ENCODE data around the gene CLDN10. TPM values are rescaled to one million over a fixed set of nuclear protein-coding genes. Genes with fewer than 3 reads are reported as not detected.

Gene CLDN10
- polyA plus RNA-seq, 2 of the 4 experiments (the other 2 are of a cell fraction): 0.18 to 0.96 TPM

DNA sequence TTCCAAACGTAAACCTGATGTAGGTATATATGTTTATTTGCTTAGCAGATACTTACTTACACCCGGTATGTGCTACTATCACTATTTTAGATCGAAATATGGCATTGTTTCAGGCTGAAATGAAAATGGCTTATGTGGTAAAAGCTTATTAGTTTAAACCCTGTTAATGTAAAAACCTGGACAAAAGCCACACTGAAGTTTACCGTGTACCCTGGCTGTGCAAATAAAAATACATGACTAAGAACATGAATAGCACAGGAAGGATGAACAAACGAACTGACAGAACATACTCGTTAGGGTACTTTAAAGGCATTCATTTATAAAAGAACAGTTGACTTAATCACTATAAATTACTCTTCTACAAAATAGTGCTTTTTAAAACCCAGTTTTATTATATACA lies 6.6 kb downstream of the CLDN10 start:
- peak overlapping the region; percentile 35; the same call in 2 of the 3 replicates for H3K4me2 ChIP-seq
- TF ChIP-seq HES2 (IDR thresholded peaks at IDR 0.05) (no peak), FOXS1 (CRISPR knock-in tag; IDR thresholded peaks at IDR 0.05) (no peak), REST (IDR thresholded peaks at IDR 0.05) (no peak), HMGXB4 (CRISPR knock-in tag; IDR thresholded peaks at IDR 0.05; ENCODE audit: borderline replicate concordance) (no peak), EHMT2 (IDR thresholded peaks at IDR 0.05; ENCODE audit: low read depth) (no peak), ZC3H11A (IDR thresholded peaks at IDR 0.05) (no peak), HDAC2 (IDR thresholded peaks at IDR 0.05) (no peak), SMC3 (IDR thresholded peaks at IDR 0.05) (no peak), RNF2 (IDR thresholded peaks at IDR 0.05; ENCODE audit: borderline replicate concordance, low read depth) (no peak), ZNF302 (CRISPR knock-in tag; IDR thresholded peaks at IDR 0.05) (no peak), TFCP2L1 (CRISPR knock-in tag; IDR thresholded peaks at IDR 0.05) (no peak), CHD2 (IDR thresholded peaks at IDR 0.05; ENCODE audit: low read length, partially characterized antibody) (no peak), USF2 (IDR thresholded peaks at IDR 0.05) (no peak), JUNB (IDR thresholded peaks at IDR 0.05) (no peak), ZFP36 (IDR thresholded peaks at IDR 0.05; ENCODE audit: borderline replicate concordance, partially characterized antibody) (no peak), SREBF2 (IDR thresholded peaks at IDR 0.05) (no peak), HOXB5 (CRISPR knock-in tag; IDR thresholded peaks at IDR 0.05) (no peak)
- H3K27ac ChIP-seq: peak overlapping the region in 1 of 2 experiments; percentile 9; a peak in 1 of 6 replicates
- 5% methylated on average over 6 of the region's 6 CpGs for WGBS (ENCODE audit: missing lambda C conversion rate)
- no peaks in the 10 kb centered on the region for H3K9me3 ChIP-seq
- ChIA-PET POLR2A (no interaction called here), CTCF (no interaction called here)
- peaks cover 11% of the 10 kb centered on the region; the same call in 2 of the 3 replicates for H3K4me1 ChIP-seq
- no peak for ATAC-seq
- no peak overlapping the region for H3K4me3 ChIP-seq
- DNase-seq (ENCODE audit: low read depth in 1 of 2, low spot score in 1 of 2): no peak
- FAIRE-seq: no peak

- FAIRE-seq: no peak
- no peak for ATAC-seq
- Histone ChIP-seq H3K27ac (no peak overlapping the region), H3K4me2 (no peak overlapping the region), H3K4me1 (peaks cover 16% of the 10 kb centered on the region; the same call in 2 of the 3 replicates), H3K4me3 (no peak overlapping the region), H3K9me3 (no peaks in the 10 kb centered on the region)
- no peak for TF ChIP-seq HEYL (CRISPR knock-in tag; IDR thresholded peaks at IDR 0.05)
- no peak for TF ChIP-seq NFE2L2 (conservative IDR thresholded peaks at IDR 0.05; ENCODE audit: low read length)
- no peak for TF ChIP-seq MYC (IDR thresholded peaks at IDR 0.05; ENCODE audit: borderline replicate concordance, low read length)
- no peak for TF ChIP-seq ZFP36 (IDR thresholded peaks at IDR 0.05; ENCODE audit: borderline replicate concordance, partially characterized antibody)
- TF ChIP-seq CBX2 (IDR thresholded peaks at IDR 0.05; ENCODE audit: borderline replicate concordance, low read depth): no peak
- no peak for TF ChIP-seq REST (IDR thresholded peaks at IDR 0.05)
- no peak for TF ChIP-seq NR3C1 (IDR thresholded peaks at IDR 0.05)
- no peak for TF ChIP-seq FOSL2 (IDR thresholded peaks at IDR 0.05)
- no peak for TF ChIP-seq FOSL2 (CRISPR knock-in tag; IDR thresholded peaks at IDR 0.05)
- TF ChIP-seq TP53 (CRISPR knock-in tag; IDR thresholded peaks at IDR 0.05): no peak
- TF ChIP-seq ZC3H11A (IDR thresholded peaks at IDR 0.05): no peak
- no peak for TF ChIP-seq HES2 (IDR thresholded peaks at IDR 0.05)
- no peak for TF ChIP-seq RNF2 (IDR thresholded peaks at IDR 0.05; ENCODE audit: borderline replicate concordance, low read depth)
- POLR2A ChIA-PET: no interaction called here
- CTCF ChIA-PET: no interaction called here
- WGBS (ENCODE audit: missing lambda C conversion rate): 85% methylated on average over 6 of the region's 6 CpGs
- no peak for DNase-seq (ENCODE audit: low read depth in 1 of 2, low spot score in 1 of 2)
Observed at GRCh38 chr13:95560387-95560786, 7.9 kb downstream of the CLDN10 start.

All from A549 (cell line).